H9 (cell line): ENCODE measurements around the gene POTEG. TPM values are rescaled to one million over a fixed set of nuclear protein-coding genes. Genes with fewer than 3 reads are reported as not detected.
"Not testable (repeated sequence)": the region's sequence is repeated elsewhere in the genome, so short reads cannot be mapped to it uniquely, and the experiment has no call there.

Source experiments
- DNase-seq: peaks from one replicate; pipeline ENCODE4 v3.0.0-alpha.2; 2017
- H2AFZ ChIP-seq: one replicate; pipeline ENCODE4 v1.6.1; 2013; ENCODE audit warnings: mild to moderate bottlenecking, low read length, control low read depth, moderate library complexity
- H2AK5ac ChIP-seq: 2 replicates; pipeline ENCODE4 v1.6.1; 2013; ENCODE audit warnings: low read length, control low read depth, mixed read lengths; ENCODE audit not compliant: insufficient read length
- H2BK120ac ChIP-seq: one replicate; pipeline ENCODE4 v1.6.1; 2013; ENCODE audit warnings: low read depth, mild to moderate bottlenecking, low read length, control low read depth, inconsistent platforms; ENCODE audit not compliant: poor library complexity, severe bottlenecking
- H2BK12ac ChIP-seq: 2 replicates; pipeline ENCODE4 v1.6.1; 2013; ENCODE audit warnings: low read length, control low read depth, mixed read lengths, low read depth; ENCODE audit not compliant: insufficient read length
- H2BK15ac ChIP-seq: 2 replicates; pipeline ENCODE4 v1.6.1; 2013; ENCODE audit warnings: low read depth, low read length, control low read depth
- H2BK20ac ChIP-seq: one replicate; pipeline ENCODE4 v1.6.1; 2013; ENCODE audit warnings: low read depth, mild to moderate bottlenecking, low read length, control low read depth, inconsistent platforms; ENCODE audit not compliant: poor library complexity, severe bottlenecking
- H2BK5ac ChIP-seq: 2 replicates; pipeline ENCODE4 v1.6.1; 2013; ENCODE audit warnings: low read length, control low read depth, mixed read lengths; ENCODE audit not compliant: insufficient read length
- H3K14ac ChIP-seq: 2 replicates; pipeline ENCODE4 v1.6.1; 2013; ENCODE audit warnings: low read length, control low read depth; ENCODE audit not compliant: insufficient read depth
- H3K18ac ChIP-seq: 2 replicates; pipeline ENCODE4 v1.6.1; 2013; ENCODE audit warnings: low read depth, mild to moderate bottlenecking, mixed read lengths, low read length, control low read depth; ENCODE audit not compliant: insufficient read length
- H3K23ac ChIP-seq: 2 replicates; pipeline ENCODE4 v1.6.1; 2013; ENCODE audit warnings: low read length, control low read depth, mixed read lengths, low read depth; ENCODE audit not compliant: insufficient read length
- H3K23me2 ChIP-seq: 2 replicates; pipeline ENCODE4 v1.6.1; 2013; ENCODE audit warnings: low read depth, mild to moderate bottlenecking, mixed read lengths, low read length, control low read depth; ENCODE audit not compliant: insufficient read length, poor library complexity, severe bottlenecking
- H3K27ac ChIP-seq: 2 replicates; pipeline ENCODE4 v1.5.1; 2013; ENCODE audit warnings: low read length, control low read depth, mixed read lengths, low read depth; ENCODE audit not compliant: insufficient read length
- H3K27me3 ChIP-seq: 2 replicates; pipeline ENCODE4 v1.6.1; 2013; ENCODE audit warnings: low read length, control low read depth, inconsistent platforms; ENCODE audit not compliant: insufficient read depth
- H3K4ac ChIP-seq: 2 replicates; pipeline ENCODE4 v1.6.1; 2013; ENCODE audit warnings: low read depth, mild to moderate bottlenecking, control low read depth, inconsistent platforms, low read length, moderate library complexity
- H3K4me1 ChIP-seq: 2 replicates; pipeline ENCODE4 v1.6.1; 2013; ENCODE audit warnings: low read length, control low read depth, inconsistent platforms; ENCODE audit not compliant: insufficient read depth
- H3K4me2 ChIP-seq: 2 replicates; pipeline ENCODE4 v1.6.1; 2013; ENCODE audit warnings: low read length, control low read depth, mixed read lengths; ENCODE audit not compliant: insufficient read length, insufficient read depth
- H3K56ac ChIP-seq: 2 replicates; pipeline ENCODE4 v1.6.1; 2013; ENCODE audit warnings: low read depth, mild to moderate bottlenecking, mixed read lengths, low read length, control low read depth; ENCODE audit not compliant: insufficient read length
- H3K79me1 ChIP-seq: 2 replicates; pipeline ENCODE4 v1.6.1; 2013; ENCODE audit warnings: low read depth, mild to moderate bottlenecking, moderate library complexity, low read length, control low read depth, inconsistent platforms; ENCODE audit not compliant: insufficient read depth, poor library complexity, severe bottlenecking
- H3K79me2 ChIP-seq: 2 replicates; pipeline ENCODE4 v1.6.1; 2013; ENCODE audit warnings: low read length, control low read depth, inconsistent platforms; ENCODE audit not compliant: insufficient read depth
- H3K9ac ChIP-seq: 2 replicates; pipeline ENCODE4 v1.6.1; 2013; ENCODE audit warnings: low read length, control low read depth, mixed read lengths; ENCODE audit not compliant: insufficient read length; ENCODE audit errors: extremely low read depth
- H3K9me3 ChIP-seq: one replicate; pipeline ENCODE4 v1.6.1; 2013; ENCODE audit warnings: low read depth, low read length, inconsistent platforms; ENCODE audit not compliant: control insufficient read depth
- H3T11ph ChIP-seq: one replicate; pipeline ENCODE4 v1.6.1; 2013; ENCODE audit warnings: mild to moderate bottlenecking, low read length, control low read depth, inconsistent platforms
- H4K20me1 ChIP-seq: one replicate; pipeline ENCODE4 v1.6.1; 2013; ENCODE audit not compliant: control insufficient read depth, insufficient read length, insufficient read depth
- H4K5ac ChIP-seq: 2 replicates; pipeline ENCODE4 v1.6.1; 2013; ENCODE audit warnings: low read depth, mild to moderate bottlenecking, mixed read lengths, low read length, control low read depth; ENCODE audit not compliant: insufficient read length
- H4K8ac ChIP-seq: replicated peaks from 2 replicates; pipeline ENCODE4 v1.6.1; 2013; ENCODE audit warnings: low read length, control low read depth, mixed read lengths, low read depth; ENCODE audit not compliant: insufficient read length
- H4K91ac ChIP-seq: 2 replicates; pipeline ENCODE4 v1.6.1; 2013; ENCODE audit warnings: low read depth, mild to moderate bottlenecking, moderate library complexity, mixed read lengths, low read length, control low read depth; ENCODE audit not compliant: insufficient read length
- H3K27ac Mint-ChIP-seq, 3 experiments: 2 replicates in 2 of 3; 3 replicates in 1 of 3; pipeline ENCODE4 v1.8.0; 2020 to 2021; ENCODE audit warnings: mixed read lengths in 3 of 3, mild to moderate bottlenecking in 1 of 3, moderate library complexity in 1 of 3
- H3K27me3 Mint-ChIP-seq: 2 replicates; pipeline ENCODE4 v1.8.0; 2021; ENCODE audit warnings: low read depth, mild to moderate bottlenecking, moderate library complexity, mixed read lengths
- H3K36me3 Mint-ChIP-seq, 3 experiments: 2 replicates in 2 of 3; 3 replicates in 1 of 3; pipeline ENCODE4 v1.8.0; 2020 to 2021; ENCODE audit warnings: low read depth in 3 of 3, mixed read lengths in 3 of 3; ENCODE audit not compliant: insufficient read depth in 1 of 3
- H3K4me1 Mint-ChIP-seq, 2 experiments: 2 replicates each; pipeline ENCODE4 v1.8.0; 2020; ENCODE audit warnings: mixed read lengths in 2 of 2
- H3K4me3 Mint-ChIP-seq, 2 experiments: 2 replicates in 1 of 2; 3 replicates in 1 of 2; pipeline ENCODE4 v1.8.0; 2020 to 2021; ENCODE audit warnings: mild to moderate bottlenecking in 2 of 2, mixed read lengths in 2 of 2, moderate library complexity in 1 of 2
- H3K9me3 Mint-ChIP-seq, 2 experiments: 2 replicates in 1 of 2; 3 replicates in 1 of 2; pipeline ENCODE4 v1.8.0; 2020; ENCODE audit warnings: mild to moderate bottlenecking in 2 of 2, mixed read lengths in 2 of 2, moderate library complexity in 1 of 2
- WGBS: extraction: QIAGEN DNeasy Blood & Tissue Kit; methylation state at CpG from one replicate; pipeline ENCODE4 v1.1.7; 2013; ENCODE audit warnings: missing lambda C conversion rate, low lambda C conversion rate, mixed read lengths; ENCODE audit not compliant: insufficient read length; ENCODE audit errors: extremely low coverage; 5-methylcytosine and 5-hydroxymethylcytosine counted together
- total RNA-seq: library from RNA; stranded (reverse); gene quantifications from 2 replicates; pipeline ENCODE4 v1.2.1, GENCODE V29; 2021

Gene POTEG
- total RNA-seq, 1 experiment from 2014 or later = not detected

DNA sequence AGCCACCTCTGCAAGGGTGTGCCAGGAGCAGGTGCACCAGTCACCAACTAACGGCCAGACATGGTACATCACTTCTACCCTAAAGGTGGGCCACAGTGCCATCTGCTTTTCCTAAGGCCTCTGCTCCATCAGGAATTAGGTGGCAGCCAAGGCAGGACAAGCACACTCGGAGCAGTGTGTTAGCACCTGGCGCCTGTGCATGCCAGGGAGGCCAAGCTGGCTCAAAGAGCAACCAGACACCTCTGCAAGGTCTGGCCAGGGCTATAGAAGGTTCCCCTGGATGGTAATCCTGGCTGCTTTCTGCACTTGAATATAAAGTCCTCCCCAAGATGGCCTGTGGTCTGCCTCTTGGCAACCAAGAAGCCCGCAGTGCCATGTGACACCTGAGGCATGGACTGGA, 45.4 kb downstream of the POTEG start:
- H2AK5ac ChIP-seq, H3K9me3 ChIP-seq, H3K9me3 Mint-ChIP-seq, H3K4me2 ChIP-seq, H2BK15ac ChIP-seq, H3K23me2 ChIP-seq, H3K18ac ChIP-seq, H3K56ac ChIP-seq, H3K27me3 Mint-ChIP-seq, H3K9ac ChIP-seq, H3K4me3 Mint-ChIP-seq, H2BK5ac ChIP-seq, H4K20me1 ChIP-seq, H3K27ac Mint-ChIP-seq, H3K4me1 ChIP-seq, H3K79me1 ChIP-seq, H2BK20ac ChIP-seq, H3K4me1 Mint-ChIP-seq, DNase-seq, H3K79me2 ChIP-seq, H2AFZ ChIP-seq, H3K14ac ChIP-seq, H3K4ac ChIP-seq, H3K23ac ChIP-seq, H2BK12ac ChIP-seq, H3K27ac ChIP-seq, H3K36me3 Mint-ChIP-seq, H3K27me3 ChIP-seq, H4K5ac ChIP-seq, H2BK120ac ChIP-seq, H3T11ph ChIP-seq, H4K8ac ChIP-seq, H4K91ac ChIP-seq: not testable (repeated sequence)
- WGBS = no CpG with 5 or more reads among the region's 4 CpGs

DNA sequence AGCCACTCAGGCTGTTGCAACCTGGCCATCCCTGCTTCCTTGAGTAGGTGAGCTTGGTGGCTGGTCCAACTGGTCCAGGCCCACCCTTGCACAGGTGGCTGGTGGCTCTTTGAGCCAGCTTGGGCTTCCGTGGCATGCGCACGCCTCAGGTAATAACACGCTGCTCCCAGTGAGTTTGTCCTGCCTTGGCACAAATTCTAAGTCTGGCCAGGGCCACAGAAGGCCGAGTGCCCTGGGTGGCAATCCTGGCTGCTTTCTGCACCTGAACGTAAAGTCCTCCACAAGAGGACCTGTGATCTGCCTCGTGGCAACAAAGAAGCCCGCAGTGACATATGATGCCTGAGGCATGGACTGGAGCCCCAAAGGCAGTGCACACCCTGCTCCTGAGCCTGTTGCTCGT, 47.1 kb downstream of the POTEG start:
- H3K9ac ChIP-seq, H4K8ac ChIP-seq, H2BK120ac ChIP-seq, H3K79me2 ChIP-seq, H3K23me2 ChIP-seq, H3K18ac ChIP-seq, H3K27me3 Mint-ChIP-seq, H3K4me1 Mint-ChIP-seq, H2AFZ ChIP-seq, H3K56ac ChIP-seq, H2BK15ac ChIP-seq, H3K27ac Mint-ChIP-seq, H3T11ph ChIP-seq, H3K4me1 ChIP-seq, H3K36me3 Mint-ChIP-seq, H3K79me1 ChIP-seq, H3K4me2 ChIP-seq, H2BK12ac ChIP-seq, H3K9me3 Mint-ChIP-seq, H2BK20ac ChIP-seq, H3K14ac ChIP-seq, H4K5ac ChIP-seq, H3K4me3 Mint-ChIP-seq, H4K91ac ChIP-seq, H2AK5ac ChIP-seq, H3K9me3 ChIP-seq, H2BK5ac ChIP-seq, H3K27ac ChIP-seq, H3K23ac ChIP-seq, H3K27me3 ChIP-seq, H4K20me1 ChIP-seq, DNase-seq, H3K4ac ChIP-seq: not testable (repeated sequence)
- no CpG with 5 or more reads among the region's 9 CpGs for WGBS
